Inferior parietal cortex (tissue), 1 donor: ENCODE data around the gene SYNPO2L.
"Not testable (repeated sequence)": the region's sequence is repeated elsewhere in the genome, so short reads cannot be mapped to it uniquely, and the experiment has no call there.

ENCODE experiments used
- DNase-seq: peaks from one replicate; pipeline ENCODE4 v3.0.0-alpha.2; 2016; ENCODE audit errors: extremely low spot score

Gene SYNPO2L

GRCh38 chr10:73648975-73649829 lies 6.6 kb downstream of the SYNPO2L start:
- no peak for DNase-seq

- DNase-seq, result no peak
These were observed 7.8 kb downstream of the SYNPO2L start for GRCh38 chr10:73647875-73648651.

- peak; percentile 30 for DNase-seq
These were observed 8.5 kb downstream of the SYNPO2L start for GRCh38 chr10:73647211-73647874.

- no peak for DNase-seq
These were observed 9.2 kb downstream of the SYNPO2L start for GRCh38 chr10:73646598-73647041.

- DNase-seq, result no peak
These were observed 10.6 kb downstream of the SYNPO2L start for GRCh38 chr10:73645251-73645650.

GRCh38 chr10:73644767-73645166 lies 11.1 kb downstream of the SYNPO2L start:
- no peak for DNase-seq

- peak; percentile 91 for DNase-seq
These were observed 11.7 kb downstream of the SYNPO2L start for GRCh38 chr10:73644015-73644743.

GRCh38 chr10:73643362-73643761 lies 12.5 kb downstream of the SYNPO2L start:
- DNase-seq, result no peak

- DNase-seq, result no peak
These were observed 14.3 kb downstream of the SYNPO2L start, which contains the start of gene MYOZ1 for GRCh38 chr10:73641328-73642060. TSS of gene MYOZ1 (minus strand) at chr10:73641474. CDS start at chr10:73640017, 1,457 bp downstream.

- DNase-seq, result no peak
These were observed 16.5 kb downstream of the SYNPO2L start for GRCh38 chr10:73639286-73639685.

- DNase-seq, result no peak
These were observed 20.0 kb downstream of the SYNPO2L start for GRCh38 chr10:73635781-73636180.

- no peak for DNase-seq
These were observed 21.4 kb downstream of the SYNPO2L start for GRCh38 chr10:73634421-73634820.

- no peak for DNase-seq
These were observed 26.7 kb downstream of the SYNPO2L start for GRCh38 chr10:73629165-73629564.

- no peak for DNase-seq
These were observed 27.4 kb downstream of the SYNPO2L start for GRCh38 chr10:73628405-73628804.

- DNase-seq, result no peak
These were observed 28.5 kb downstream of the SYNPO2L start for GRCh38 chr10:73627300-73627699.

GRCh38 chr10:73625884-73626752 lies 29.7 kb downstream of the SYNPO2L start:
- DNase-seq, result peak; percentile 95

GRCh38 chr10:73625004-73625883 lies 30.6 kb downstream of the SYNPO2L start:
- DNase-seq, result peak; percentile 47

- DNase-seq, result no peak
These were observed 32.8 kb downstream of the SYNPO2L start for GRCh38 chr10:73623056-73623455.

GRCh38 chr10:73620974-73621373 lies 34.9 kb downstream of the SYNPO2L start:
- not testable (repeated sequence) for DNase-seq
